Suprapubic skin (tissue), 4 donors: Measurements from ENCODE around the gene SAMD8. TPM values are rescaled to one million over a fixed set of nuclear protein-coding genes. Genes with fewer than 3 reads are reported as not detected.
"Not testable (repeated sequence)": the region's sequence is repeated elsewhere in the genome, so short reads cannot be mapped to it uniquely, and the experiment has no call there.

Source experiments
- DNase-seq, 2 donors: peaks; one replicate each; pipeline ENCODE4 v3.0.0-alpha.2; 2019; ENCODE audit warnings: low spot score in 2 of 2
- H3K27ac ChIP-seq: fragments of 200-600 bp; sonication (generic); one replicate; pipeline ENCODE4 v1.5.1; 2019
- H3K27me3 ChIP-seq: fragments of 200-600 bp; sonication (generic); one replicate; pipeline ENCODE4 v1.5.1; 2019
- H3K36me3 ChIP-seq: fragments of 200-600 bp; sonication (generic); one replicate; pipeline ENCODE4 v1.5.1; 2019
- H3K4me1 ChIP-seq: fragments of 200-600 bp; sonication (generic); one replicate; pipeline ENCODE4 v1.5.1; 2019
- H3K4me3 ChIP-seq: fragments of 200-600 bp; sonication (generic); one replicate; pipeline ENCODE4 v1.5.1; 2019; ENCODE audit warnings: mild to moderate bottlenecking
- H3K9me3 ChIP-seq: fragments of 200-600 bp; sonication (generic); one replicate; pipeline ENCODE4 v1.5.1; 2019
- CTCF ChIP-seq, 2 donors: fragments of 200-600 bp in 1 of 2; fragments of 450-650 bp in 1 of 2; sonication (generic) in 1 of 2; IDR thresholded peaks; one replicate each; pipeline ENCODE4 v1.5.1; 2016 to 2019; ENCODE audit warnings: antibody characterized with exemption in 2 of 2, mild to moderate bottlenecking in 1 of 2, moderate library complexity in 1 of 2
- EP300 ChIP-seq: sonication (generic); formaldehyde crosslinking; IDR thresholded peaks from one replicate; pipeline ENCODE4 v1.6.1; 2017; ENCODE audit warnings: antibody characterized with exemption
- POLR2A ChIP-seq, 2 donors: fragments of 450-650 bp; IDR thresholded peaks; one replicate each; pipeline ENCODE4 v1.6.1; 2017; ENCODE audit warnings: antibody characterized with exemption in 2 of 2, mild to moderate bottlenecking in 2 of 2, moderate library complexity in 2 of 2
- POLR2AphosphoS5 ChIP-seq, 3 donors: sonication (generic); formaldehyde crosslinking; IDR thresholded peaks; one replicate each; pipeline ENCODE4 v1.6.1; 2017; ENCODE audit warnings: antibody characterized with exemption in 3 of 3
- WGBS: methylation state at CpG from one replicate; pipeline ENCODE4 v1.1.5; 2018; 5-methylcytosine and 5-hydroxymethylcytosine counted together
- total RNA-seq, 4 donors: library from RNA; depleted of rRNA; stranded (reverse); fragments of >200 nt; gene quantifications; one replicate each; pipeline ENCODE4 v1.1.0, GENCODE V29; 2016

Gene SAMD8
- total RNA-seq, 4 donors from 2014 or later: 20.3 to 29.1 (median 22.8) TPM

DNA sequence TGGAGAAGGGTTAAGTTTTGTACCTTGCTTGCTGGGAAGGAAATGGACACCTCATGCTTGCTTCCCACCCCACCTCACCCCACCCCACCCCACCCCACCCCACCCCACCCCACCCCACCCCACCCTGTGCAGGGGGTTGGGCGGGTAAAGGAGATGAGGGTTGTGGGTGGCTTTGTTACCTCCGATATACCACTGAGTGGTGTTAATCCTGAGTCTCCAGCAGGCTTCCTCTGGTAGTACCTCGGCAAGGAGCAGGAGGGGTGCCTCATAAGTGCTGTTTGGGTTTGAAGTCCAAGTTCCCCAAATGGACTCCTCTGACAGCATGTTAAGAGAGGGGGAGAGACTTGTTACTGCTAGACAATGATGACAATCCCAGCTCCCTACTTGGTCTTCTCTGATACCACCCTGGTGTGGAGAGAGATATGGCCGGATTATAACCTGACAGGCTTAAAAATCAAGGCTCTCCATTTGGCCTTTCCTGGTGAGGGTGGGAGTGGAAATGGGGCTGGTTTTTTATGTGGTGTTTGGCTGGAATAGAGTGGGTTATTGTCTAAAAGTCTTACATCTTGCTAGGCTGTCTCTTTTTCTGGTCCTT is 11.7 kb downstream of the SAMD8 start:
- Histone ChIP-seq H3K4me1 (peaks cover 12% of the 10 kb centered on the region), H3K27me3 (no peaks in the 10 kb centered on the region), H3K36me3 (peaks cover 9% of the 10 kb centered on the region), H3K9me3 (no peaks in the 10 kb centered on the region), H3K27ac (no peak overlapping the region), H3K4me3 (no peak overlapping the region)
- WGBS: 90% methylated on average over 4 of the region's 4 CpGs
- TF ChIP-seq EP300 (no peak), POLR2A (IDR thresholded peaks at IDR 0.05) (no peak), CTCF (IDR thresholded peaks at IDR 0.05) (no peak)
- no peak for DNase-seq

DNA sequence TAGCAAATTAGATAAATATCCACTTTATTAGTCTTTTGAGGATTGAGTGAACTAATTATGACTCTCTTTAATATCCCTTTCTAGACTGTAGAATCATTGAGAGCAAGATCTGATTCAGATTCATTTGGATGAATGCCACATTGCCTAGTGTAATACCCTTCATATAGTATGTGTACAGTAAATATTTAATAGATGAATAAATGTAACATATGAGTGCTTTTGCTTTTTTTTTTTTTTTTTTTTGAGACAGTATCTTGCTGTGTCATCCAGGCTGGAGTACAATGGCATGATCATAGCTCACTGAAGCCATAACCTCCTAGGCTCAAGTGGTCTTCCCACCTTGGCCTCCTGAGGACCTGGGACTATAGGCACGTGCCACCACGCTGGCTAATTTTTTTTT is 14.8 kb downstream of the SAMD8 start:
- Histone ChIP-seq H3K4me3 (no peak overlapping the region), H3K27me3 (no peaks in the 10 kb centered on the region), H3K9me3 (no peaks in the 10 kb centered on the region), H3K27ac (no peak overlapping the region), H3K36me3 (peaks cover 9% of the 10 kb centered on the region), H3K4me1 (peaks cover 8% of the 10 kb centered on the region)
- 91% methylated on average over 2 of the region's 2 CpGs for WGBS
- TF ChIP-seq EP300: no peak
- no peak for TF ChIP-seq POLR2AphosphoS5 (IDR thresholded peaks at IDR 0.05)
- TF ChIP-seq CTCF (IDR thresholded peaks at IDR 0.05): no peak
- no peak for TF ChIP-seq POLR2A (IDR thresholded peaks at IDR 0.05)
- no peak for DNase-seq

DNA sequence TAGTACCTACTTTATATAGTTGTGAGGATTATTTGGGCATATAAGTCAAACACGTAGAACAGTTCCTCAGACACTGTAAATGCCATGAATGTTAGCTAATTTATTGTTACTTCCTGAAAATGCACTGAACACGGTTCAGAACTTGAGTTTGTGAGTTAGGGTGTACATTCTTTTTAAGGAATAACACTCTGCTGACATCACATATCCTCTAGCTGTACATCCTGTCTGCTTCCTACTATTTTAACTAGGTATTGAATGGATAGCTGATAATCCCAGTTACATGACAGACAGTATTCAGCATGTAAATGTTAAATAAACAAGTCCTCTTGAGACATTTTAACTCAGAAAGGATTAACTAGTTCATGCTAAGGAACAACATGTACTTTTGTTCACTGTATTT is 16.0 kb downstream of the SAMD8 start:
- no peaks in the 10 kb centered on the region for H3K27me3 ChIP-seq
- no peaks in the 10 kb centered on the region for H3K9me3 ChIP-seq
- H3K4me3 ChIP-seq: no peak overlapping the region
- TF ChIP-seq POLR2A (IDR thresholded peaks at IDR 0.05) (no peak), CTCF (IDR thresholded peaks at IDR 0.05) (no peak), EP300 (no peak), POLR2AphosphoS5 (IDR thresholded peaks at IDR 0.05) (no peak)
- 49% methylated on average over 2 of the region's 2 CpGs for WGBS
- H3K36me3 ChIP-seq: peaks cover 9% of the 10 kb centered on the region
- no peaks in the 10 kb centered on the region for H3K4me1 ChIP-seq
- DNase-seq: no peak
- H3K27ac ChIP-seq: no peak overlapping the region

DNA sequence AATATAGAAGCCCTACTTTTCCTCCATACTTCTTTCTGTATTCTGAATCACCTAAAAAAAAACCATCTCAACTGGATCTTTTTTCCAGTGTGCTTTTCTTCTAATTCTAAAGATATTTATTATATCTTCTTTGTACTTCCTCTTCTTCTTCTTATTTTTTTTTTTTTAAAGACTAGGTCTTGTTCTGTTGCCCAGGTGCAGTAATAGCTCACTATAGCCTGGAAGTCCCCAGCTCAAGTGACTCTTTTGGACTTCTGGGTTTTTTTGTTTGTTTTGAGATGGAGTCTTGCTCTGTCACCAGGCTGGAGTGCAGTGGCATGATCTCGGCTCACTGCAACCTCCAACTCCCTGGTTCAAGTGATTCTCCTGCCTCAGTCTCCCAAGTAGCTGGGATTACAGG is 17.5 kb downstream of the SAMD8 start:
- not testable (repeated sequence) for H3K27me3 ChIP-seq, H3K4me3 ChIP-seq, DNase-seq, H3K9me3 ChIP-seq, H3K27ac ChIP-seq, H3K4me1 ChIP-seq, H3K36me3 ChIP-seq
- WGBS: 100% methylated on average over 1 of the region's 1 CpG

GRCh38 chr10:75129537-75129936 is 18.1 kb downstream of the SAMD8 start:
- H3K9me3 ChIP-seq: no peaks in the 10 kb centered on the region
- WGBS: 48% methylated on average over 1 of the region's 1 CpG
- no peak for DNase-seq
- no peak for TF ChIP-seq POLR2A (IDR thresholded peaks at IDR 0.05)
- no peak for TF ChIP-seq EP300
- TF ChIP-seq POLR2AphosphoS5 (IDR thresholded peaks at IDR 0.05): no peak
- no peak for TF ChIP-seq CTCF (IDR thresholded peaks at IDR 0.05)
- no peak overlapping the region for H3K4me3 ChIP-seq
- no peaks in the 10 kb centered on the region for H3K27me3 ChIP-seq
- peaks cover 1% of the 10 kb centered on the region for H3K36me3 ChIP-seq
- no peak overlapping the region for H3K27ac ChIP-seq
- no peaks in the 10 kb centered on the region for H3K4me1 ChIP-seq

GRCh38 chr10:75133701-75134100 is 22.2 kb downstream of the SAMD8 start:
- H3K4me3 ChIP-seq, H3K27ac ChIP-seq, H3K4me1 ChIP-seq, H3K36me3 ChIP-seq, H3K27me3 ChIP-seq, H3K9me3 ChIP-seq, DNase-seq: not testable (repeated sequence)
- 85% methylated on average over 3 of the region's 3 CpGs for WGBS
